Measurements from ENCODE around the gene AFMID. TPM values are rescaled to one million over a fixed set of nuclear protein-coding genes. Genes with fewer than 3 reads are reported as not detected.

The AFMID gene
- total RNA-seq, 1 experiment from 2014 or later: 65.8 TPM

GRCh38 chr17:78250891-78251772, 64.0 kb downstream of the AFMID start (continued):
- peak; percentile 100 for TF ChIP-seq CTCF (IDR thresholded peaks at IDR 0.05 in 2 of 3, conservative IDR thresholded peaks at IDR 0.05 in 1 of 3; ENCODE audit: borderline replicate concordance in 1 of 3, insufficient read depth in 1 of 3, low read depth in 2 of 3, low read length in 2 of 3)

GRCh38 chr17:78251773-78252103, 64.6 kb downstream of the AFMID start:
- peak overlapping the region; percentile 79 for H3K4me2 ChIP-seq (ENCODE audit: low read length)
- no peak overlapping the region for H3K9ac ChIP-seq (ENCODE audit: low read length)
- no peak for DNase-seq (ENCODE audit: low read depth, low spot score)
- no peak overlapping the region for H2AFZ ChIP-seq (ENCODE audit: low read depth, low read length, poor library complexity, severe bottlenecking)
- H3K79me2 ChIP-seq (ENCODE audit: insufficient read depth, low read length): no peaks in the 10 kb centered on the region
- peaks cover 5 to 14% of the 10 kb centered on the region in 2 experiments for H3K4me1 ChIP-seq (ENCODE audit: control insufficient read depth in 1 of 2, insufficient read depth in 2 of 2, low read length in 2 of 2)
- ChIA-PET CTCF (interaction anchor here (0.6 to 3.0 kb wide), 38 partner anchors 7 to 709 kb away, joined by 3 to 61 read pairs (median 6); partner anchors contain the start of gene TMC8), RAD21 (ENCODE audit: low non-redundant PET in 1 of 2, low total read pairs in 2 of 2, uncharacterized antibody in 2 of 2, unreplicated experiment in 2 of 2) (interaction anchor here (0.6 to 2.3 kb wide), 11 partner anchors 63 to 232 kb away, joined by 3 to 12 read pairs (median 5); partner anchors contain the start of gene TMC8 (in 1 of the 2)), POLR2A (interaction anchor here (0.6 to 1.3 kb wide), 5 partner anchors 25 to 167 kb away, joined by 3 to 6 read pairs (median 3); partner anchors contain the start of genes AFMID and TK1)
- no peak overlapping the region for H3K4me3 ChIP-seq (replicated peaks in 1 of 2; ENCODE audit: low read depth in 1 of 2, low read length in 2 of 2)
- TF ChIP-seq POLR2AphosphoS5 (IDR thresholded peaks at IDR 0.05; ENCODE audit: low read depth, low read length): no peak
- no peak for TF ChIP-seq POLR2A (IDR thresholded peaks at IDR 0.05; ENCODE audit: borderline replicate concordance, extremely low read depth, insufficient read depth, insufficient read length)
- TF ChIP-seq JUND (IDR thresholded peaks at IDR 0.05): no peak
- no peak for TF ChIP-seq SIN3A (IDR thresholded peaks at IDR 0.05; ENCODE audit: low read depth)
- no peak for TF ChIP-seq FOSL1 (IDR thresholded peaks at IDR 0.05; ENCODE audit: low read depth)
- no peak for TF ChIP-seq CEBPB (IDR thresholded peaks at IDR 0.05; ENCODE audit: low read depth)
- no peak for TF ChIP-seq EZH2phosphoT487 (IDR thresholded peaks at IDR 0.05; ENCODE audit: borderline replicate concordance)
- TF ChIP-seq ZBTB33 (IDR thresholded peaks at IDR 0.05; ENCODE audit: extremely low read depth, insufficient replicate concordance, low read length): no peak
- no peak for TF ChIP-seq EZH2 (IDR thresholded peaks at IDR 0.05)
- no peak for TF ChIP-seq ZNF274 (IDR thresholded peaks at IDR 0.05; ENCODE audit: low read depth, low read length)
- TF ChIP-seq ATF3 (IDR thresholded peaks at IDR 0.05): no peak
- TF ChIP-seq EGR1 (IDR thresholded peaks at IDR 0.05; ENCODE audit: low read depth): no peak
- TF ChIP-seq ELF1 (IDR thresholded peaks at IDR 0.05; ENCODE audit: borderline replicate concordance, low read depth): no peak
- ATAC-seq: no peak
- intact Hi-C loops (cut with micrococcal nuclease): loop anchor here (1.0 to 5.0 kb wide), 5 partner anchors 109 to 171 kb away; partner anchors contain the start of genes SOCS3 and TMC6
- no peaks in the 10 kb centered on the region for H3K9me3 ChIP-seq (ENCODE audit: control insufficient read depth in 1 of 2, insufficient read depth in 1 of 2, low read depth in 1 of 2, low read length in 2 of 2)
- no peaks in the 10 kb centered on the region for H3K27me3 ChIP-seq (ENCODE audit: insufficient read depth, low read length)
- no peaks in the 10 kb centered on the region for H3K36me3 ChIP-seq (ENCODE audit: control insufficient read depth in 1 of 2, insufficient read depth in 2 of 2, low read length in 2 of 2)
- no peaks in the 10 kb centered on the region for H3K9me2 ChIP-seq (ENCODE audit: insufficient read depth)
- H4K20me1 ChIP-seq (ENCODE audit: insufficient read depth): no peaks in the 10 kb centered on the region
- no TSS peak for BruUV-seq (replicated peaks)
- H3K27ac ChIP-seq (ENCODE audit: low read depth, low read length): peak overlapping the region; percentile 24; the same call in 1 of the 2 replicates
